ENCODE data around the gene CHGA.

CHGA gene

GRCh38 chr14:92900660-92901059 lies 22.3 kb upstream of the CHGA start:
- H3K79me2 ChIP-seq (ENCODE audit: control insufficient read depth, insufficient read depth, low read length) = no peaks in the 10 kb centered on the region
- WGBS (ENCODE audit: extremely low coverage, insufficient coverage, low lambda C conversion rate) = no CpG with 5 or more reads among the region's 2 CpGs

GRCh38 chr14:92902191-92902590 lies 20.8 kb upstream of the CHGA start:
- no peak overlapping the region for H3K4me2 ChIP-seq (ENCODE audit: low read length)
- no peak overlapping the region for H3K4ac ChIP-seq (ENCODE audit: low read depth, low read length)
- H3K18ac ChIP-seq (ENCODE audit: low read length) = no peak overlapping the region
- no peak overlapping the region for H4K5ac ChIP-seq (ENCODE audit: low read length)
- no peaks in the 10 kb centered on the region for H3K4me1 ChIP-seq (ENCODE audit: control insufficient read depth, low read depth, low read length)
- H3K4me3 ChIP-seq (ENCODE audit: low read length) = no peak overlapping the region
- WGBS (ENCODE audit: extremely low coverage, insufficient coverage, low lambda C conversion rate) = no CpG with 5 or more reads among the region's 6 CpGs
- DNase-seq = no peak
- H3K27ac ChIP-seq (ENCODE audit: low read depth, low read length) = no peak overlapping the region
- no peaks in the 10 kb centered on the region for H3K36me3 ChIP-seq (ENCODE audit: control insufficient read depth, insufficient read depth, low read length)
- no peaks in the 10 kb centered on the region for H3K27me3 ChIP-seq (ENCODE audit: insufficient read depth, low read length, poor library complexity)
- no peak overlapping the region for H4K8ac ChIP-seq (ENCODE audit: low read depth, low read length)
- H2BK5ac ChIP-seq (ENCODE audit: low read length) = no peak overlapping the region
- H3K23ac ChIP-seq (ENCODE audit: low read length) = no peak overlapping the region
- no peaks in the 10 kb centered on the region for H3K79me2 ChIP-seq (ENCODE audit: control insufficient read depth, insufficient read depth, low read length)
- H3K9ac ChIP-seq (ENCODE audit: low read length) = no peak overlapping the region
- H3K56ac ChIP-seq (ENCODE audit: low read length) = no peak overlapping the region
- no peaks in the 10 kb centered on the region for H3K79me1 ChIP-seq (ENCODE audit: low read length)
- H2AK5ac ChIP-seq (ENCODE audit: low read length) = no peak overlapping the region
- H2BK120ac ChIP-seq (ENCODE audit: low read depth, low read length) = no peak overlapping the region
- no peak overlapping the region for H2BK15ac ChIP-seq (replicated peaks; ENCODE audit: low read depth)

More at GRCh38 chr14:92900660-92901059, 22.3 kb upstream of the CHGA start:
- Histone ChIP-seq H4K8ac (ENCODE audit: low read depth, low read length) (no peak overlapping the region), H3K27ac (ENCODE audit: low read depth, low read length) (no peak overlapping the region), H3K4me3 (ENCODE audit: low read length) (no peak overlapping the region), H3K79me1 (ENCODE audit: low read length) (no peaks in the 10 kb centered on the region), H3K4ac (ENCODE audit: low read depth, low read length) (no peak overlapping the region), H2BK15ac (replicated peaks; ENCODE audit: low read depth) (no peak overlapping the region), H2BK120ac (ENCODE audit: low read depth, low read length) (no peak overlapping the region), H3K27me3 (ENCODE audit: insufficient read depth, low read length, poor library complexity) (no peaks in the 10 kb centered on the region), H3K23ac (ENCODE audit: low read length) (no peak overlapping the region), H4K5ac (ENCODE audit: low read length) (no peak overlapping the region), H3K4me2 (ENCODE audit: low read length) (no peak overlapping the region), H3K56ac (ENCODE audit: low read length) (no peak overlapping the region), H3K9ac (ENCODE audit: low read length) (no peak overlapping the region), H2AK5ac (ENCODE audit: low read length) (no peak overlapping the region), H3K18ac (ENCODE audit: low read length) (no peak overlapping the region), H2BK5ac (ENCODE audit: low read length) (no peak overlapping the region), H3K36me3 (ENCODE audit: control insufficient read depth, insufficient read depth, low read length) (no peaks in the 10 kb centered on the region), H3K4me1 (ENCODE audit: control insufficient read depth, low read depth, low read length) (no peaks in the 10 kb centered on the region)
- no peak for DNase-seq

DNA sequence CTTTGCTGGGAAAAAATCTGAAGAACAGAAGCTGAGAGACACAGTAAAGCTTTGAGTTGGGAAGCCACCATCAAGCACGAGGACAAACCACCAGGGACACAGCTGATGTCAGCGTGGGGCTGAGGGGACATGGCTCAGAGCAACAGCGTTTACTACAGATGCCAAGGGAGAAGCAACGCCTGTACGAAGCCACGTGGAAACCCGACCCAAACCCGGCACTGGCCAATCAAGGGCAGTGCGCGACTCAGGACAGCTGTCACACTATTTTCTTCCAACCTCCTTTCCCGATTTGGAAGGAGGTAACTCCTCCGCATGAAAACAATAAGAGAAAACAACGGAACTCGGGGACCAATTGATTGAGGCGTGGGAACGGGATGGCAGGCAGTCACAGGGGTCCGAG lies 20.2 kb upstream of the CHGA start:
- Histone ChIP-seq H3K27me3 (ENCODE audit: insufficient read depth, low read length, poor library complexity) (no peaks in the 10 kb centered on the region), H3K4me3 (ENCODE audit: low read length) (no peak overlapping the region), H4K8ac (ENCODE audit: low read depth, low read length) (no peak overlapping the region), H3K36me3 (ENCODE audit: control insufficient read depth, insufficient read depth, low read length) (no peaks in the 10 kb centered on the region), H3K79me2 (ENCODE audit: control insufficient read depth, insufficient read depth, low read length) (no peaks in the 10 kb centered on the region), H2BK120ac (ENCODE audit: low read depth, low read length) (no peak overlapping the region), H3K4me1 (ENCODE audit: control insufficient read depth, low read depth, low read length) (no peaks in the 10 kb centered on the region), H3K23ac (ENCODE audit: low read length) (no peak overlapping the region), H3K56ac (ENCODE audit: low read length) (no peak overlapping the region), H3K4ac (ENCODE audit: low read depth, low read length) (no peak overlapping the region), H2BK15ac (replicated peaks; ENCODE audit: low read depth) (no peak overlapping the region), H2BK5ac (ENCODE audit: low read length) (no peak overlapping the region), H3K4me2 (ENCODE audit: low read length) (no peak overlapping the region), H3K18ac (ENCODE audit: low read length) (no peak overlapping the region), H3K27ac (ENCODE audit: low read depth, low read length) (no peak overlapping the region), H3K79me1 (ENCODE audit: low read length) (no peaks in the 10 kb centered on the region), H2AK5ac (ENCODE audit: low read length) (no peak overlapping the region), H4K5ac (ENCODE audit: low read length) (no peak overlapping the region), H3K9ac (ENCODE audit: low read length) (no peak overlapping the region)
- no CpG with 5 or more reads among the region's 17 CpGs for WGBS (ENCODE audit: extremely low coverage, insufficient coverage, low lambda C conversion rate)
- no peak for DNase-seq

- WGBS (ENCODE audit: extremely low coverage, insufficient coverage, low lambda C conversion rate) = no CpG with 5 or more reads among the region's 6 CpGs
- no peaks in the 10 kb centered on the region for H3K36me3 ChIP-seq (ENCODE audit: control insufficient read depth, insufficient read depth, low read length)
- no peak overlapping the region for H2BK15ac ChIP-seq (replicated peaks; ENCODE audit: low read depth)
- no peaks in the 10 kb centered on the region for H3K79me1 ChIP-seq (ENCODE audit: low read length)
- no peaks in the 10 kb centered on the region for H3K27me3 ChIP-seq (ENCODE audit: insufficient read depth, low read length, poor library complexity)
- no peak overlapping the region for H4K5ac ChIP-seq (ENCODE audit: low read length)
- no peak overlapping the region for H3K18ac ChIP-seq (ENCODE audit: low read length)
- no peak overlapping the region for H2AK5ac ChIP-seq (ENCODE audit: low read length)
- no peak overlapping the region for H2BK120ac ChIP-seq (ENCODE audit: low read depth, low read length)
- no peak overlapping the region for H3K9ac ChIP-seq (ENCODE audit: low read length)
- H3K27ac ChIP-seq (ENCODE audit: low read depth, low read length) = no peak overlapping the region
- H3K4me2 ChIP-seq (ENCODE audit: low read length) = no peak overlapping the region
- H3K23ac ChIP-seq (ENCODE audit: low read length) = no peak overlapping the region
- no peaks in the 10 kb centered on the region for H3K79me2 ChIP-seq (ENCODE audit: control insufficient read depth, insufficient read depth, low read length)
- H4K8ac ChIP-seq (ENCODE audit: low read depth, low read length) = no peak overlapping the region
- H2BK5ac ChIP-seq (ENCODE audit: low read length) = no peak overlapping the region
- H3K4ac ChIP-seq (ENCODE audit: low read depth, low read length) = no peak overlapping the region
- H3K4me1 ChIP-seq (ENCODE audit: control insufficient read depth, low read depth, low read length) = no peaks in the 10 kb centered on the region
- no peak for DNase-seq
- H3K4me3 ChIP-seq (ENCODE audit: low read length) = no peak overlapping the region
- no peak overlapping the region for H3K56ac ChIP-seq (ENCODE audit: low read length)
Measured at GRCh38 chr14:92903359-92903758, 19.6 kb upstream of the CHGA start.

DNA sequence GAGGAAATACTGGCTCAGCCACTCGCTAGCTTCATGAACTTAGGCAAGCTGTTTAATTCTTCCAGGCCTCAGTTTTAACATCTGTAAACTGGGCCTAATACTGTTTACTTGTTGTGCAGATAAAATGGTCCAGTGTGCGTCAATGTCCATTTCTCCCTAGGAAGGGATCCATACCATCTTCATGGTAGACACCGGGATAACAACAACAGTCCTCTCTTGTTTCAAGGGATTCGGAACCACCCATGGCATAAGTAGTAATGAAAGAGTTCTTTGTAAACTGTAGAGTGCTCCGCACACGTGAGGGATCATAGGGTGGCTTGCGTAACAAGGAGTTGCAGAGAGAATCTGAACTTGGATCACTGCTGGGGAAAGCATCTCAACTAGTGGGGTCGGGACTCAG lies 17.3 kb upstream of the CHGA start:
- WGBS (ENCODE audit: extremely low coverage, insufficient coverage, low lambda C conversion rate) = no CpG with 5 or more reads among the region's 8 CpGs
- H3K79me1 ChIP-seq (ENCODE audit: low read length) = no peaks in the 10 kb centered on the region
- H3K56ac ChIP-seq (ENCODE audit: low read length) = no peak overlapping the region
- no peak overlapping the region for H3K27ac ChIP-seq (ENCODE audit: low read depth, low read length)
- H3K4me2 ChIP-seq (ENCODE audit: low read length) = no peak overlapping the region
- H2BK15ac ChIP-seq (replicated peaks; ENCODE audit: low read depth) = no peak overlapping the region
- H3K4me1 ChIP-seq (ENCODE audit: control insufficient read depth, low read depth, low read length) = no peaks in the 10 kb centered on the region
- no peak overlapping the region for H3K9ac ChIP-seq (ENCODE audit: low read length)
- H3K18ac ChIP-seq (ENCODE audit: low read length) = no peak overlapping the region
- no peak for DNase-seq
- H3K4ac ChIP-seq (ENCODE audit: low read depth, low read length) = no peak overlapping the region
- no peak overlapping the region for H2BK5ac ChIP-seq (ENCODE audit: low read length)
- no peaks in the 10 kb centered on the region for H3K36me3 ChIP-seq (ENCODE audit: control insufficient read depth, insufficient read depth, low read length)
- no peak overlapping the region for H2AK5ac ChIP-seq (ENCODE audit: low read length)
- H2BK120ac ChIP-seq (ENCODE audit: low read depth, low read length) = no peak overlapping the region
- no peak overlapping the region for H4K8ac ChIP-seq (ENCODE audit: low read depth, low read length)
- H3K23ac ChIP-seq (ENCODE audit: low read length) = no peak overlapping the region
- H3K79me2 ChIP-seq (ENCODE audit: control insufficient read depth, insufficient read depth, low read length) = no peaks in the 10 kb centered on the region
- no peak overlapping the region for H4K5ac ChIP-seq (ENCODE audit: low read length)
- H3K27me3 ChIP-seq (ENCODE audit: insufficient read depth, low read length, poor library complexity) = no peaks in the 10 kb centered on the region
- no peak overlapping the region for H3K4me3 ChIP-seq (ENCODE audit: low read length)

- no peaks in the 10 kb centered on the region for H3K36me3 ChIP-seq (ENCODE audit: control insufficient read depth, insufficient read depth, low read length)
- no peak overlapping the region for H4K8ac ChIP-seq (ENCODE audit: low read depth, low read length)
- no peak overlapping the region for H3K9ac ChIP-seq (ENCODE audit: low read length)
- no peak overlapping the region for H3K4me3 ChIP-seq (ENCODE audit: low read length)
- no peak overlapping the region for H3K18ac ChIP-seq (ENCODE audit: low read length)
- DNase-seq = no peak
- H3K4ac ChIP-seq (ENCODE audit: low read depth, low read length) = no peak overlapping the region
- no peak overlapping the region for H3K23ac ChIP-seq (ENCODE audit: low read length)
- H2BK120ac ChIP-seq (ENCODE audit: low read depth, low read length) = no peak overlapping the region
- H3K79me1 ChIP-seq (ENCODE audit: low read length) = no peaks in the 10 kb centered on the region
- H3K56ac ChIP-seq (ENCODE audit: low read length) = no peak overlapping the region
- no peak overlapping the region for H4K5ac ChIP-seq (ENCODE audit: low read length)
- H3K27ac ChIP-seq (ENCODE audit: low read depth, low read length) = no peak overlapping the region
- no CpG with 5 or more reads among the region's 6 CpGs for WGBS (ENCODE audit: extremely low coverage, insufficient coverage, low lambda C conversion rate)
- H2AK5ac ChIP-seq (ENCODE audit: low read length) = no peak overlapping the region
- H3K27me3 ChIP-seq (ENCODE audit: insufficient read depth, low read length, poor library complexity) = no peaks in the 10 kb centered on the region
- H3K79me2 ChIP-seq (ENCODE audit: control insufficient read depth, insufficient read depth, low read length) = no peaks in the 10 kb centered on the region
- no peak overlapping the region for H3K4me2 ChIP-seq (ENCODE audit: low read length)
- no peak overlapping the region for H2BK5ac ChIP-seq (ENCODE audit: low read length)
- no peak overlapping the region for H2BK15ac ChIP-seq (replicated peaks; ENCODE audit: low read depth)
- no peaks in the 10 kb centered on the region for H3K4me1 ChIP-seq (ENCODE audit: control insufficient read depth, low read depth, low read length)
Measured at GRCh38 chr14:92906420-92906819, 16.5 kb upstream of the CHGA start.

Data from mesendoderm (in vitro differentiated cells).